CD14-positive monocyte (primary cell): ENCODE measurements around the gene CLDN22. TPM values are rescaled to one million over a fixed set of nuclear protein-coding genes. Genes with fewer than 3 reads are reported as not detected.

Experiments used
- DNase-seq, 3 donors: peaks; one replicate each; pipeline ENCODE4 v3.0.0-alpha.2; 2011 to 2022
- H2AFZ ChIP-seq: 2 replicates; pipeline ENCODE4 v1.6.0; 2012; ENCODE audit warnings: mild to moderate bottlenecking, low read depth, low read length, inconsistent platforms; ENCODE audit not compliant: insufficient read depth, poor library complexity, severe bottlenecking
- H3K27ac ChIP-seq, 2 donors: 1 replicate in 1 of 2; 2 replicates in 1 of 2; pipeline ENCODE4 v1.5.1; 2012 to 2013; ENCODE audit warnings: low read length in 2 of 2, control low read depth in 1 of 2, inconsistent platforms in 1 of 2, low read depth in 1 of 2, mild to moderate bottlenecking in 1 of 2
- H3K27me3 ChIP-seq, 2 donors: one replicate each; pipeline versions ENCODE4 v1.6.0 to v1.6.1; 2011 to 2013; ENCODE audit warnings: low read length in 2 of 2; ENCODE audit not compliant: control insufficient read depth in 2 of 2, insufficient read depth in 2 of 2
- H3K36me3 ChIP-seq, 2 donors: replicated peaks in 1 of 2; 1 replicate in 1 of 2; 2 replicates in 1 of 2; pipeline versions ENCODE4 v1.5.1 to v1.6.1; 2012 to 2013; ENCODE audit warnings: low read length in 2 of 2, control low read depth in 1 of 2, inconsistent platforms in 1 of 2, mild to moderate bottlenecking in 1 of 2; ENCODE audit not compliant: insufficient read depth in 2 of 2, control insufficient read depth in 1 of 2
- H3K4me1 ChIP-seq, 2 donors: 1 replicate in 1 of 2; 2 replicates in 1 of 2; pipeline versions ENCODE4 v1.5.1 to v1.6.1; 2012 to 2013; ENCODE audit warnings: low read length in 2 of 2, control low read depth in 1 of 2, inconsistent platforms in 1 of 2, mild to moderate bottlenecking in 1 of 2, moderate library complexity in 1 of 2; ENCODE audit not compliant: insufficient read depth in 2 of 2, control insufficient read depth in 1 of 2
- H3K4me2 ChIP-seq: replicated peaks from 2 replicates; pipeline ENCODE3; 2012; ENCODE audit warnings: low read length, moderate library complexity, mild to moderate bottlenecking; ENCODE audit not compliant: poor library complexity, severe bottlenecking; ENCODE audit errors: extremely low read depth
- H3K4me3 ChIP-seq, 3 experiments: fragments of 200-600 bp in 1 of 3; sonication (generic) in 1 of 3; replicated peaks in 1 of 3; 1 replicate in 2 of 3; 2 replicates in 1 of 3; pipeline ENCODE4 v1.5.1; 2011 to 2013; ENCODE audit warnings: low read length in 3 of 3, mild to moderate bottlenecking in 3 of 3, control low read depth in 2 of 3, low read depth in 2 of 3, inconsistent platforms in 1 of 3, moderate library complexity in 1 of 3
- H3K79me2 ChIP-seq: 2 replicates; pipeline ENCODE4 v1.6.0; 2012; ENCODE audit warnings: mild to moderate bottlenecking, control low read depth, inconsistent platforms, low read length, moderate library complexity; ENCODE audit not compliant: insufficient read depth
- H3K9ac ChIP-seq: 2 replicates; pipeline ENCODE4 v1.6.0; 2017; ENCODE audit warnings: low read length, mild to moderate bottlenecking; ENCODE audit not compliant: insufficient read depth, poor library complexity, severe bottlenecking
- H3K9me3 ChIP-seq, 2 donors: replicated peaks in 1 of 2; 1 replicate in 1 of 2; 2 replicates in 1 of 2; pipeline versions ENCODE4 v1.5.1 to v1.6.1; 2012 to 2013; ENCODE audit warnings: low read length in 2 of 2, control low read depth in 1 of 2; ENCODE audit not compliant: control insufficient read depth in 1 of 2, insufficient read depth in 1 of 2
- H4K20me1 ChIP-seq: 2 replicates; pipeline ENCODE4 v1.6.0; 2012; ENCODE audit warnings: mild to moderate bottlenecking, low read length, control low read depth, moderate library complexity; ENCODE audit not compliant: insufficient read depth
- H3K27ac Mint-ChIP-seq, 7 donors: one replicate each; pipeline ENCODE4 v1.8.0; 2020; ENCODE audit warnings: mild to moderate bottlenecking in 7 of 7, mixed read lengths in 7 of 7, moderate library complexity in 6 of 7, inconsistent platforms in 2 of 7
- H3K27me3 Mint-ChIP-seq, 3 donors: one replicate each; pipeline ENCODE4 v1.8.0; 2021 to 2022; ENCODE audit warnings: low read depth in 3 of 3, mild to moderate bottlenecking in 3 of 3, mixed read lengths in 3 of 3, moderate library complexity in 3 of 3, inconsistent platforms in 1 of 3
- H3K36me3 Mint-ChIP-seq, 2 donors: one replicate each; pipeline ENCODE4 v1.8.0; 2020; ENCODE audit warnings: mixed read lengths in 2 of 2, inconsistent platforms in 1 of 2, mild to moderate bottlenecking in 1 of 2
- H3K4me1 Mint-ChIP-seq: one replicate; pipeline ENCODE4 v1.8.0; 2020; ENCODE audit warnings: mild to moderate bottlenecking, mixed read lengths
- H3K4me3 Mint-ChIP-seq, 2 donors: one replicate each; pipeline ENCODE4 v1.8.0; 2020; ENCODE audit warnings: mild to moderate bottlenecking in 2 of 2, mixed read lengths in 2 of 2, moderate library complexity in 1 of 2
- H3K9me3 Mint-ChIP-seq, 7 donors: one replicate each; pipeline ENCODE4 v1.8.0; 2020 to 2022; ENCODE audit warnings: mixed read lengths in 7 of 7, mild to moderate bottlenecking in 6 of 7, moderate library complexity in 6 of 7, inconsistent platforms in 2 of 7
- CTCF ChIP-seq: fragments of 200-600 bp; IDR thresholded peaks from one replicate; pipeline ENCODE4 v1.8.0; 2022; ENCODE audit warnings: antibody characterized with exemption, mild to moderate bottlenecking
- WGBS: methylation state at CpG from one replicate; pipeline ENCODE4 v1.1.5; 2013; ENCODE audit warnings: missing lambda C conversion rate; ENCODE audit not compliant: insufficient coverage; 5-methylcytosine and 5-hydroxymethylcytosine counted together
- intact Hi-C, 2 donors: fragments of 100-400 bp; cut with micrococcal nuclease; formaldehyde crosslinking; loops; one replicate each; pipeline versions ENCODE4 v1.15.0 to v1.15.1; 2023
- polyA plus RNA-seq, 3 donors: library from polyadenylated mRNA; depleted of rRNA in 1 of 3; unstranded in 2 of 3; stranded (reverse) in 1 of 3; fragments of 300-500 nt in 2 of 3; fragments of >200 nt in 1 of 3; fragmentation: Illumina TruSeq in 2 of 3; gene quantifications; 1 replicate in 2 of 3; 2 replicates in 1 of 3; pipeline ENCODE4 v1.2.3, GENCODE V29; 2012 to 2021

CLDN22 gene
- polyA plus RNA-seq, 3 donors, result not detected

DNA sequence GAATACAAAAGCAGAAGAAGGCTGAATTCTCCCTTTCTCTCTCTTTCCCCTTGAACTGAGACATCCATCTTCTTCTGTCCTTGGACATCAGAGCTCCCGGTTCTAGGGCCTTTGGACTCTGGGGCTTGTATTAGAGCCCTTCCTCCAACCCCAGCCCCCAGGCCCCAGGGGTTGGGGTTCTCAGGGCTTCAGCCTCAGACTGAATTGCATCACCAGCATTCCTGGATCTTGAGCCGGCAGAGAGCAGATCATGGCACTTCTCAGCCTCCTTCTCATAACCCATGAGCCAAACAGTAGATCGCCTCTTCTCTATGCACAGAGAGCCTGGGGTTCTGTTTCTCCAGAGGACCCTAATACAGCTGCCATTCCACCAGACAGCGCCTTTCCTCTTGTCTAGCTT lies 27.5 kb upstream of the CLDN22 start:
- H3K9me3 Mint-ChIP-seq, result peaks cover 0 to 3% (median 0%) of the 10 kb centered on the region in 7 donors
- Histone ChIP-seq H3K36me3 (no peaks in the 10 kb centered on the region), H2AFZ (no peak overlapping the region), H3K27me3 (peaks cover 0 to 2% of the 10 kb centered on the region in 2 donors), H3K9me3 (no peaks in the 10 kb centered on the region), H3K4me1 (peaks cover 13 to 28% of the 10 kb centered on the region in 2 donors), H4K20me1 (no peaks in the 10 kb centered on the region), H3K9ac (no peak overlapping the region), H3K79me2 (no peaks in the 10 kb centered on the region), H3K4me3 (no peak overlapping the region), H3K4me2 (no peak overlapping the region), H3K27ac (no peak overlapping the region)
- no peak for DNase-seq
- intact Hi-C loops, result no loop called here
- no peak for TF ChIP-seq CTCF
- peaks cover 22% of the 10 kb centered on the region for H3K4me1 Mint-ChIP-seq
- no peak overlapping the region for H3K4me3 Mint-ChIP-seq
- no peak overlapping the region for H3K27ac Mint-ChIP-seq
- H3K36me3 Mint-ChIP-seq, result no peaks in the 10 kb centered on the region
- 72% methylated on average over 2 of the region's 4 CpGs for WGBS
- peaks cover 12 to 22% (median 12%) of the 10 kb centered on the region in 3 donors for H3K27me3 Mint-ChIP-seq

GRCh38 chr4:183347146-183347545 lies 27.1 kb upstream of the CLDN22 start:
- Mint-ChIP-seq H3K4me1 (peaks cover 22% of the 10 kb centered on the region), H3K27ac (no peak overlapping the region), H3K9me3 (peaks cover 0 to 3% (median 0%) of the 10 kb centered on the region in 7 donors), H3K4me3 (no peak overlapping the region), H3K36me3 (no peaks in the 10 kb centered on the region), H3K27me3 (peaks cover 12 to 26% (median 12%) of the 10 kb centered on the region in 3 donors)
- Histone ChIP-seq H4K20me1 (no peaks in the 10 kb centered on the region), H3K4me1 (peaks cover 13 to 28% of the 10 kb centered on the region in 2 donors), H2AFZ (no peak overlapping the region), H3K4me2 (no peak overlapping the region), H3K27me3 (peaks cover 0 to 6% of the 10 kb centered on the region in 2 donors), H3K4me3 (no peak overlapping the region), H3K79me2 (no peaks in the 10 kb centered on the region), H3K36me3 (no peaks in the 10 kb centered on the region), H3K9ac (no peak overlapping the region), H3K9me3 (no peaks in the 10 kb centered on the region), H3K27ac (no peak overlapping the region)
- TF ChIP-seq CTCF, result no peak
- DNase-seq, result no peak
- intact Hi-C loops, result no loop called here
- 88% methylated on average over 5 of the region's 8 CpGs for WGBS
